K562 (cell line): ENCODE data around the gene ARL3. TPM values are rescaled to one million over a fixed set of nuclear protein-coding genes. Genes with fewer than 3 reads are reported as not detected.

Experiments
- ATAC-seq: fragments of 200-7000 bp; cut with Tn5 transposase; 3 replicates; pipeline ENCODE4 v1.9.1; 2020; ENCODE audit warnings: moderate library complexity
- BruUV-seq: library from RNA; stranded (reverse); fragments of 400-500 nt; replicated peaks from 2 replicates; lab custom pipeline; 2021; lab: Mats Ljungman, UMichigan
- CTCF ChIA-PET: fragments of 300-600 bp; formaldehyde crosslinking; extraction: SDS; loops from one replicate; lab custom pipeline; 2021; ENCODE audit warnings: low intra/inter-chr PET ratio; lab: Yijun Ruan, JAX
- POLR2A ChIA-PET: fragments of 300-600, 350-650 bp; sonication (Branson Sonifier 250); formaldehyde crosslinking; extraction: SDS; loops from one replicate; lab custom pipeline; 2021; ENCODE audit warnings: antibody characterized with exemption, inconsistent platforms; lab: Yijun Ruan, JAX
- DNase-seq, 4 experiments: peaks; one replicate each; pipeline versions ENCODE4 v3.0.0 to v3.0.0-alpha.2; 2011 to 2018; ENCODE audit warnings: low spot score in 3 of 4, mixed read lengths in 3 of 4; ENCODE audit errors: extremely low read depth in 1 of 4
- FAIRE-seq: peaks from 2 replicates; lab custom pipeline; 2011; peaks lifted over from hg19 to GRCh38; lab: Jason Lieb, UNC
- H2AFZ ChIP-seq: 2 replicates; pipeline ENCODE4 v1.6.0; 2011; ENCODE audit warnings: low read depth, low read length, control low read depth, inconsistent platforms
- H3K27ac ChIP-seq: fragments of 200-600 bp; 3 replicates; pipeline ENCODE4 v1.8.0; 2011; ENCODE audit warnings: low read depth, mild to moderate bottlenecking, control low read depth, inconsistent platforms, low read length, moderate library complexity, mixed read lengths; ENCODE audit errors: extremely low read depth
- H3K27me3 ChIP-seq, 2 experiments: fragments of 300-600 bp in 1 of 2; 2 replicates in 1 of 2; 3 replicates in 1 of 2; pipeline versions ENCODE4 v1.6.0 to v1.8.0; 2011; ENCODE audit warnings: inconsistent platforms in 2 of 2, low read length in 2 of 2, mild to moderate bottlenecking in 1 of 2, mixed read lengths in 1 of 2, moderate library complexity in 1 of 2; ENCODE audit not compliant: control insufficient read depth in 2 of 2, insufficient read depth in 2 of 2
- H3K36me3 ChIP-seq: fragments of 300-600 bp; 3 replicates; pipeline ENCODE4 v1.8.0; 2011; ENCODE audit warnings: mild to moderate bottlenecking, low read length, inconsistent platforms; ENCODE audit not compliant: control insufficient read depth, insufficient read depth
- H3K4me1 ChIP-seq, 2 experiments: fragments of 200-600 bp in 1 of 2; replicated peaks in 1 of 2; 2 replicates in 1 of 2; 3 replicates in 1 of 2; pipeline versions ENCODE4 v1.5.1 to v1.8.0; 2011; ENCODE audit warnings: inconsistent platforms in 2 of 2, low read length in 2 of 2, mild to moderate bottlenecking in 1 of 2, mixed read lengths in 1 of 2, moderate library complexity in 1 of 2; ENCODE audit not compliant: control insufficient read depth in 2 of 2, insufficient read depth in 2 of 2
- H3K4me2 ChIP-seq: 2 replicates; pipeline ENCODE4 v1.6.1; 2011; ENCODE audit warnings: low read length, control low read depth, inconsistent platforms, mixed read lengths; ENCODE audit not compliant: insufficient read depth
- H3K4me3 ChIP-seq: fragments of 200-600 bp; sonication (generic), shearing (Covaris generic); 2 replicates; pipeline ENCODE4 v1.5.1; 2016; ENCODE audit warnings: control low read depth, inconsistent platforms
- H3K79me2 ChIP-seq: fragments of 200-600 bp; 3 replicates; pipeline ENCODE4 v1.8.0; 2011; ENCODE audit warnings: low read length, inconsistent platforms; ENCODE audit not compliant: control insufficient read depth, insufficient read depth
- H3K9ac ChIP-seq, 2 experiments: 2 replicates each; pipeline versions ENCODE4 v1.6.0 to v1.6.1; 2011; ENCODE audit warnings: low read depth in 2 of 2, low read length in 2 of 2, control low read depth in 1 of 2, inconsistent platforms in 1 of 2, mild to moderate bottlenecking in 1 of 2, mixed read lengths in 1 of 2; ENCODE audit not compliant: insufficient read depth in 1 of 2
- H3K9me1 ChIP-seq: one replicate; pipeline ENCODE4 v1.6.0; 2011; ENCODE audit warnings: inconsistent platforms, mild to moderate bottlenecking, low read length, moderate library complexity; ENCODE audit not compliant: control insufficient read depth, insufficient read depth
- H3K9me3 ChIP-seq: replicated peaks from 2 replicates; pipeline ENCODE4 v1.5.1; 2011; ENCODE audit warnings: low read depth, low read length, inconsistent platforms; ENCODE audit not compliant: control insufficient read depth, insufficient read depth
- H4K20me1 ChIP-seq: replicated peaks from 2 replicates; pipeline ENCODE4 v1.6.1; 2011; ENCODE audit warnings: low read length, inconsistent platforms, mixed read lengths; ENCODE audit not compliant: control insufficient read depth, insufficient read depth
- ARID1B ChIP-seq: fragments of 450-650 bp; IDR thresholded peaks from 2 replicates; pipeline ENCODE4 v1.6.1; 2016; ENCODE audit warnings: antibody characterized with exemption, mild to moderate bottlenecking, inconsistent platforms
- CREB1 ChIP-seq, 2 experiments: sonication (generic) in 1 of 2; formaldehyde crosslinking in 1 of 2; IDR thresholded peaks; 2 replicates each; pipeline versions ENCODE4 v1.6.1 to v1.8.0; 2012 to 2022; ENCODE audit warnings: inconsistent platforms in 1 of 2, mild to moderate bottlenecking in 1 of 2, missing genetic modification reagents in 1 of 2, moderate library complexity in 1 of 2
- CTBP1 ChIP-seq: fragments of 450-650 bp; IDR thresholded peaks from 2 replicates; pipeline ENCODE4 v1.6.1; 2016; ENCODE audit warnings: borderline replicate concordance
- FIP1L1 ChIP-seq: fragments of 200-400 bp; formaldehyde crosslinking; IDR thresholded peaks from 2 replicates; pipeline ENCODE4 v1.6.1; 2018; ENCODE audit warnings: mild to moderate bottlenecking, low read depth, low read length; ENCODE audit not compliant: poor library complexity, severe bottlenecking
- FOXM1 ChIP-seq, 2 experiments: fragments of 450-650 bp in 1 of 2; sonication (generic) in 1 of 2; formaldehyde crosslinking in 1 of 2; IDR thresholded peaks; 2 replicates each; pipeline versions ENCODE4 v1.6.1 to v1.9.0; 2017 to 2022; ENCODE audit warnings: low read depth in 2 of 2, mild to moderate bottlenecking in 2 of 2, missing genetic modification reagents in 1 of 2, moderate library complexity in 1 of 2
- FUS ChIP-seq: fragments of 200-400 bp; formaldehyde crosslinking; optimal IDR thresholded peaks from 2 replicates; pipeline ENCODE3; 2017; ENCODE audit warnings: low read depth, low read length
- MYBL2 ChIP-seq, 2 experiments: fragments of 450-650 bp in 1 of 2; sonication (generic) in 1 of 2; formaldehyde crosslinking in 1 of 2; IDR thresholded peaks; 2 replicates each; pipeline versions ENCODE4 v1.6.1 to v1.8.1; 2017 to 2022; ENCODE audit warnings: borderline replicate concordance in 1 of 2, inconsistent platforms in 1 of 2, low read depth in 1 of 2, mild to moderate bottlenecking in 1 of 2, missing genetic modification reagents in 1 of 2, moderate library complexity in 1 of 2
- NR2C2 ChIP-seq, 2 experiments: fragments of 200-800 bp in 1 of 2; sonication (Bioruptor generic) in 1 of 2; sonication (generic) in 1 of 2; formaldehyde crosslinking in 1 of 2; IDR thresholded peaks; 2 replicates each; pipeline versions ENCODE4 v1.6.1 to v1.8.0; 2016 to 2022; ENCODE audit warnings: mild to moderate bottlenecking in 1 of 2, missing compliant biosample characterization in 1 of 2, missing genetic modification characterization in 1 of 2, missing genetic modification reagents in 1 of 2
- NR4A1 ChIP-seq, 2 experiments: fragments of 250-450 bp in 1 of 2; fragments of 450-650 bp in 1 of 2; sonication (Bioruptor Pico) in 1 of 2; IDR thresholded peaks; 2 replicates each; pipeline versions ENCODE4 v1.4.0 to v1.6.1; 2016 to 2020; ENCODE audit warnings: mild to moderate bottlenecking in 2 of 2, missing compliant biosample characterization in 1 of 2, missing genetic modification characterization in 1 of 2, moderate library complexity in 1 of 2
- PKNOX1 ChIP-seq: fragments of 450-650 bp; IDR thresholded peaks from 2 replicates; pipeline ENCODE4 v1.6.1; 2016
- RB1 ChIP-seq: fragments of 450-650 bp; IDR thresholded peaks from 2 replicates; pipeline ENCODE4 v1.6.1; 2017; ENCODE audit warnings: low read depth, mild to moderate bottlenecking
- TBL1XR1 ChIP-seq, 2 experiments: IDR thresholded peaks; 2 replicates each; pipeline ENCODE4 v1.6.1; 2012; ENCODE audit warnings: improper control_type of control experiment in 2 of 2, low read length in 2 of 2, mild to moderate bottlenecking in 1 of 2
- ZKSCAN3 ChIP-seq: fragments of 250-450 bp; sonication (Bioruptor Pico); IDR thresholded peaks from 2 replicates; pipeline ENCODE4 v1.4.0; 2020
- WGBS: fragments of 100-300 bp; shearing (Covaris generic); methylation state at CpG from one replicate; pipeline ENCODE4 v1.1.6; 2016; ENCODE audit warnings: low coverage, mixed read lengths; ENCODE audit not compliant: insufficient coverage; ENCODE audit errors: missing lambda C conversion rate; 5-methylcytosine and 5-hydroxymethylcytosine counted together
- in situ Hi-C: fragments of 300-500 bp; cut with MboI; formaldehyde crosslinking; loops from 4 replicates; pipeline ENCODE4 v1.15.0; 2018; ENCODE audit warnings: inconsistent platforms, mixed read lengths
- intact Hi-C: fragments of 100-400 bp; cut with micrococcal nuclease; formaldehyde crosslinking; loops from 2 replicates; pipeline ENCODE4 v1.14.2; 2022
- polyA plus RNA-seq, 8 experiments: library from polyadenylated mRNA; depleted of rRNA in 4 of 8; stranded (reverse) in 5 of 8; unstranded in 3 of 8; fragments of >200 nt; fragmentation: Nextera tagmentation in 2 of 8; fragmentation: Illumina TruSeq in 1 of 8; extraction: Ambion mirVana in 2 of 8; extraction: Trizol in 1 of 8; gene quantifications; 2 replicates each; pipeline versions ENCODE4 v1.2.1 to v1.2.3, GENCODE V29; 2011 to 2014; ENCODE audit warnings: inconsistent platforms in 1 of 8, missing spikeins in 1 of 8
- total RNA-seq, 7 experiments: library from RNA; depleted of rRNA in 6 of 7; stranded (reverse); fragments of >200 nt in 6 of 7; fragmentation: Illumina TruSeq in 2 of 7; extraction: Trizol in 2 of 7; gene quantifications; 2 replicates each; pipeline versions ENCODE4 v1.2.1 to v1.2.3, GENCODE V29; 2011 to 2021; ENCODE audit warnings: low replicate concordance in 1 of 7
- TF ChIP-seq, protein P1 (sequence below): fragments of 450-650 bp; IDR thresholded peaks from 2 replicates; pipeline ENCODE4 v1.6.1; 2014; ENCODE audit warnings: low read depth, mild to moderate bottlenecking, moderate library complexity, borderline replicate concordance

ARL3 gene
- total and polyA plus RNA-seq, 9 of the 15 experiments (the other 6 are each of a cell fraction or from before 2014, with no cell fraction given) = 2.9 to 8.9 (median 4.8) TPM

GRCh38 chr10:102644646-102645387, 69.4 kb downstream of the ARL3 start:
- peak overlapping the region; percentile 87 for H3K4me2 ChIP-seq
- H3K9me1 ChIP-seq = peaks cover 2% of the 10 kb centered on the region
- H3K36me3 ChIP-seq = peaks cover 3% of the 10 kb centered on the region; the same call in 2 of the 3 replicates
- H3K9ac ChIP-seq = peak overlapping the region; percentile 80 to 98
- H3K4me1 ChIP-seq = peaks cover 6 to 66% of the 10 kb centered on the region in 2 experiments; a peak in 4 of 5 replicates
- FAIRE-seq = no peak
- H3K9me3 ChIP-seq = no peaks in the 10 kb centered on the region
- no peaks in the 10 kb centered on the region for H3K27me3 ChIP-seq
- peak in 3 of 4 experiments; percentile 28 to 61 (median 30) for DNase-seq
- CTCF ChIA-PET = no interaction called here
- 0 out of 2 replicates have a peak, but pooled peaks cover 4% of the 10 kb centered on the region for H4K20me1 ChIP-seq
- H3K4me3 ChIP-seq = peak overlapping the region; percentile 78
- BruUV-seq = no TSS peak
- in situ Hi-C loops = no loop called here
- H2AFZ ChIP-seq = peak overlapping the region; percentile 29
- ATAC-seq = peak; percentile 38
- WGBS = under 1% methylated on average over 45 of the region's 62 CpGs
- peak overlapping the region; percentile 89 for H3K27ac ChIP-seq
- intact Hi-C loops = loop anchor here (5.0 kb wide), 2 partner anchors 38 to 67 kb away; partner anchors contain the start of genes ARL3 and SFXN2
- POLR2A ChIA-PET = interaction anchor here (0.6 to 6.2 kb wide), 9 partner anchors 9 to 69 kb away, joined by 3 to 60 read pairs (median 5); partner anchors contain the start of genes ARL3 and SFXN2
- peaks cover 69% of the 10 kb centered on the region for H3K79me2 ChIP-seq
- no peak for TF ChIP-seq FOXM1 (IDR thresholded peaks at IDR 0.05; ENCODE audit: low read depth)
- TF ChIP-seq FOXM1 (CRISPR knock-in tag; IDR thresholded peaks at IDR 0.05; ENCODE audit: low read depth) = no peak
- TF ChIP-seq, protein P1, sequence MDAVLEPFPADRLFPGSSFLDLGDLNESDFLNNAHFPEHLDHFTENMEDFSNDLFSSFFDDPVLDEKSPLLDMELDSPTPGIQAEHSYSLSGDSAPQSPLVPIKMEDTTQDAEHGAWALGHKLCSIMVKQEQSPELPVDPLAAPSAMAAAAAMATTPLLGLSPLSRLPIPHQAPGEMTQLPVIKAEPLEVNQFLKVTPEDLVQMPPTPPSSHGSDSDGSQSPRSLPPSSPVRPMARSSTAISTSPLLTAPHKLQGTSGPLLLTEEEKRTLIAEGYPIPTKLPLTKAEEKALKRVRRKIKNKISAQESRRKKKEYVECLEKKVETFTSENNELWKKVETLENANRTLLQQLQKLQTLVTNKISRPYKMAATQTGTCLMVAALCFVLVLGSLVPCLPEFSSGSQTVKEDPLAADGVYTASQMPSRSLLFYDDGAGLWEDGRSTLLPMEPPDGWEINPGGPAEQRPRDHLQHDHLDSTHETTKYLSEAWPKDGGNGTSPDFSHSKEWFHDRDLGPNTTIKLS = peak; percentile 28; the same call in 1 of the 2 replicates
- no peak for TF ChIP-seq ARID1B
- peak; percentile 70 for TF ChIP-seq FIP1L1
- no peak for TF ChIP-seq NR2C2 (CRISPR knock-in tag; IDR thresholded peaks at IDR 0.05)
- TF ChIP-seq NR2C2 (tag; IDR thresholded peaks at IDR 0.05) = no peak
- TF ChIP-seq FUS = peak; percentile 31
- peak; percentile 55; the same call in 1 of the 2 replicates for TF ChIP-seq CTBP1
- TF ChIP-seq TBL1XR1 (IDR thresholded peaks at IDR 0.05; ENCODE audit: low read length in 2 of 2) = no peak
- no peak for TF ChIP-seq NR4A1 (CRISPR knock-in tag; IDR thresholded peaks at IDR 0.05)
- TF ChIP-seq NR4A1 (tag; IDR thresholded peaks at IDR 0.05) = no peak
- TF ChIP-seq PKNOX1 = no peak
- TF ChIP-seq CREB1 (IDR thresholded peaks at IDR 0.05) = peak; percentile 28; the same call in 1 of the 2 replicates
- peak; percentile 79 for TF ChIP-seq CREB1 (CRISPR knock-in tag; IDR thresholded peaks at IDR 0.05)
- no peak for TF ChIP-seq ZKSCAN3
- peak; percentile 49; the same call in 1 of the 2 replicates for TF ChIP-seq RB1
- TF ChIP-seq MYBL2 (IDR thresholded peaks at IDR 0.05; ENCODE audit: low read depth) = no peak
- TF ChIP-seq MYBL2 (CRISPR knock-in tag; IDR thresholded peaks at IDR 0.05; ENCODE audit: borderline replicate concordance) = no peak
